ENCODE data around the gene ATP8B4. TPM values are rescaled to one million over a fixed set of nuclear protein-coding genes. Genes with fewer than 3 reads are reported as not detected.
A peak's percentile ranks its signal among the peaks of the same experiment; 100 is the strongest.
"Not testable (repeated sequence)": the region's sequence is repeated elsewhere in the genome, so short reads cannot be mapped to it uniquely, and the experiment has no call there.

Gene ATP8B4
- polyA plus RNA-seq, 6 donors from 2014 or later = not detected

DNA sequence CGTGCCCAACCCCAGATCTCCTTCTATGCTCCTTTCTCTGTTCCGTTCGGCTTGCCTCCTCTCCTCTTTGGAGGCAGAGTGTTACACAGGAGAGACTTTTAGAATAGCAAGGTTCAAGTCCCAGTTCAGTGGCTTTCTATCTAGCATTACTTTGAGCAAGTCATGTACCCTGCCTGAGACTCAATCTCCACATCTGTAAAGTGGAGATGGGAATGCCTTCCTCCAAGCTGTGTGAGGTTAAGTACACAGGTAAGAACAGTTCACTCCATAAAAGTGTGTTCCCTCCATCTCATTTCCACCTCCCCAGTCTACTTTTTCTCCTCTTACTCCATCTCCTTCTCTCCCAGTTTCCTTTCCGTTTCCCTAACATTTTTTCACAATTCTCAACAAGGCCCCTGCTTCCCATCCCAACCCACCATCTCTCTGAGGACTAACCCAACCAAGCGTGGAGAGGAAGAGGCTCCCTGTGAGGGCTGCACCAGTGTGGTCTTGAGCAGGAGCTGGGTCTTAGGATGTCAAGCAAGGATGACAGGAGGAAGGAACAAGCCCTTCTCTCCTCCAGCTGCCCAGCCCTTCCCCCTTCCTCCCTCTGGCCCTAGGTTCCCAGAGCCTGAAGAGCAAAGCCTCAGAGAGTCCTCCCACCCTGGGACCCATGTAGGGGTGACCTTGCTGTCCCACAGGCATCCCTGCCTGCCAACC lies 6.4 kb downstream of the ATP8B4 start:
- no peak overlapping the region for H3K4me3 Mint-ChIP-seq
- no peak overlapping the region for H3K27ac Mint-ChIP-seq
- no peak for ATAC-seq (ENCODE audit: low read depth in 2 of 2)
- peaks cover 12 to 18% (median 15%) of the 10 kb centered on the region in 3 donors for H3K4me1 Mint-ChIP-seq
- no peak for DNase-seq
- H3K9me3 Mint-ChIP-seq = peaks cover 0 to 9% (median under 1%) of the 10 kb centered on the region in 7 donors
- H3K36me3 Mint-ChIP-seq = no peaks in the 10 kb centered on the region
- peaks cover 9 to 30% (median 19%) of the 10 kb centered on the region in 3 donors for H3K27me3 Mint-ChIP-seq

DNA sequence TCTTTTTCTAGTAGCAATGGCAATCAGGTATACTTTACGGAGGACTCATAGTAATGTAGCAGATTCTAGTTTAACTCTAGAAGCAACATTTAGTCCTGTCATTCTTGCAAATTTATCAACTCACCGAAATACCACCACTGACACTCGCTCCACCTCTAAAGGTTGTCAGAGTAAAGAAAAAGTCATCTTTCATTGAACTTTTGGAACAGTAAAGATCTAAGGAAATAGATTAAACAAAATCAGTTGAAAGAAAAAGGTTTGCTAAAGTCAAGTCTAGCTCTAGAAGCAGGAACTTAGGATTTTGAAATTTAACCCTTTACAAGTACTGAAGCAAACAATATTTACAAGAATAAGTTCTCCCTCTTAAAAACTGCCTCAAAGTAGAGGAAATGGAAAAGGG lies 8.7 kb downstream of the ATP8B4 start:
- H3K4me1 Mint-ChIP-seq = peaks cover 12 to 18% (median 15%) of the 10 kb centered on the region in 3 donors
- no peaks in the 10 kb centered on the region for H3K9me3 Mint-ChIP-seq
- no peak overlapping the region for H3K4me3 Mint-ChIP-seq
- no peak for DNase-seq
- peak overlapping the region in 1 of 6 donors; percentile 39 for H3K27ac Mint-ChIP-seq
- H3K36me3 Mint-ChIP-seq = no peaks in the 10 kb centered on the region
- peaks cover 9 to 16% (median 9%) of the 10 kb centered on the region in 3 donors for H3K27me3 Mint-ChIP-seq
- no peak for ATAC-seq (ENCODE audit: low read depth in 2 of 2)

DNA sequence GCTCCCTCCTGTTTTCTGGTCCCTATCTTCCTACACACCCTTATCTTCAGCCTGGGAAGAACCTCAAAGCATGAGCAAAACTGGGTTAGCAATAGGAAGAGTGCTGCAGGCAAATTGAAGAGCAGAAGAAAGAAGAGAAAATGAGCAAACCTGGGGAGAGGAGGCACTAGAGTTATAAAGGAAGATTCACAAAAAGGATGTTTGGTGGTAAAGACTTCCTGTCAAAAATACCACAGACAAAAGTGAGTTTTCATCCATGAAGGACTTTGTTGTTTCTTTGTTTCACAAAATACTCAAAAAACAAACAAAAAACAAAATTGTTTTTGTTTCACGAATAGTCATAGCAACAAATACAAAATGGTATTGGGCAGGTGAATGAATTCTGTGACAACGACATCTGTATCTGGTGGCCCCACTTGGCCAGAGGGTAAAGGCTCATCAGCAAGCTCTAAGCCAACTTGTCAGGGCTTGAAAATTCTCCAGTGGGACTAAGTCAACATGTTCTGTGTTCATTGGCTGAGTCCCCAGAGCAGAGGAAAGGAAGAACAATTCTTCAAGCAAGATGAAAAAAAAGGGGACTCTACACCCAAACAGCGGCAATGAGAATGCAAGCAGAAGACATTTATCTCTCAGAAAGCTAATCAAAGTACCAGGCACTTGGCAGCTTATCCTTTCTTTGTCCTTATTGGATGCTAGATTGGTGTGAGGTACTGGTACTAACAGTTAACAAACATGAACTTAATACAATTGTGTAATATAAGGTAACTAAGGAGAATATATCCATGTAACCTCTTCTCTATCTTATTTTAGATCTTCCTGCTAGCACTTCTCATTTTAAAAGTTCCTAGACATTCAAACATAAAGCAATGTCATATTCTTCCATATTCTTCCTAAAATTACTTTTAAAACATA lies 9.7 kb downstream of the ATP8B4 start:
- H3K4me3 Mint-ChIP-seq = no peak overlapping the region
- H3K36me3 Mint-ChIP-seq = no peaks in the 10 kb centered on the region
- no peaks in the 10 kb centered on the region for H3K9me3 Mint-ChIP-seq
- DNase-seq (no peak), ATAC-seq (ENCODE audit: low read depth in 2 of 2) (no peak)
- peak overlapping the region in 1 of 6 donors; percentile 12 for H3K27ac Mint-ChIP-seq
- peaks cover 9 to 15% (median 12%) of the 10 kb centered on the region in 3 donors for H3K4me1 Mint-ChIP-seq
- peaks cover 7 to 12% (median 9%) of the 10 kb centered on the region in 3 donors for H3K27me3 Mint-ChIP-seq

DNA sequence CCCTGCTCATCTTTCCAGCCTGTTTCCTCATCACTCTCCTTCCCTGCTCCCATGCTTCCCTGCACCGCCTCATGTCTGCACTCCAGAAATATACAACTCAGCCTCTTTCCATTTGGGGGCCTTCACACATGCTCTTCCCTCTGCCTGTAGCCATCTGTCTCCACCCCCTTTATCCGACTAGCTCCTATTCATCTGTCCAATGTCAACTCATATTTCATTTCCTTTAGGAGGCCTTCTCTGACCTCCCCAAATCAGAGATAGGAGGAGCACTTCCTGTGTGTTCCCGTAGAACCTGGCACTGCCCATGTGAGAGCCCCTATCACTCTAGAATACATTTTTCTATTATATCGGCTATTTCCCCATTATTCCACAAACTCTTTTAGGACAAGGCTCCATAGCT lies 10.6 kb downstream of the ATP8B4 start:
- Mint-ChIP-seq H3K27ac (peak overlapping the region in 1 of 6 donors; percentile 34), H3K9me3 (peaks cover 0 to 1% (median 0%) of the 10 kb centered on the region in 7 donors), H3K4me1 (peaks cover 6 to 13% (median 8%) of the 10 kb centered on the region in 3 donors), H3K27me3 (peaks cover 7 to 12% (median 9%) of the 10 kb centered on the region in 3 donors), H3K36me3 (no peaks in the 10 kb centered on the region), H3K4me3 (no peak overlapping the region)
- ATAC-seq (ENCODE audit: low read depth in 2 of 2) (no peak), DNase-seq (no peak)

DNA sequence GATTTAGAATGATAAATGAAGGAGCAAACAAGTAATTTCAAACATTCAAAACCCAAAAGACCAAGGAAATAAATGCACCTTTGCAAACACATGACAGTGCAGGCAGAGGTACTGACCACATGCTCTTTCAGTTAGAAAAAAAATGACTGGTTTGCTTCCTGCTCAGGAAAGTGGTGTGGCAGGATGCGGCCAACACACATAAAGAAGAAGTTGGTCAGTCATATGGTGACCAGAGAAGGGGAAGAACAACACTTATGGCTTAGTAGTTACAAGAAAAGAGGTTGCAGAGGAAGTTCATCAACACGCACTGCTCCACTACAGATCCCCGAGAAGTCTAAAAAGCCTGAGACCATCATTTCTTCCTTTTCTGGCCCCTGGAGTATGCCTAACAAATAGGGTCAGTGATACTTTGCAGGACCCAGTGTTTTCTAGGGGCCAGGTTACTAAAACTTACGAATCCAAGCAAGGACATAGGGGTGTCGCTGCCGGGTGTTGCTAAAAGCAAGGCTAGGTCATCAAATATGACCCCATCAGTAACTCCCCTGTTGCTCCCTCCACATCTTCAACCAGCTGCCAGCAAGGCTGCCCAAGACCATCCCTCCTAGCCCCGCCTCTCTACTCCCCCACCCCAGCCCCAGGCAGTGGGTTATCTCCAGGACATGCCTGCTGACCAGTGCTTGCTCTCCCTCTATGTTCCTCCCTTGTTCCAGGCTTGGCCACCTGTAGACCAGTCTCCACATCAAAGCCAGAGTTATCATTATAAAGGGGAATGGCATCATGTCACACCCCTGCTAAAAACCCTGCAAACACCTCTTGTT lies 11.2 kb downstream of the ATP8B4 start:
- no peak overlapping the region for H3K4me3 Mint-ChIP-seq
- H3K4me1 Mint-ChIP-seq = peaks cover 6 to 13% (median 8%) of the 10 kb centered on the region in 3 donors
- no peaks in the 10 kb centered on the region for H3K36me3 Mint-ChIP-seq
- no peak overlapping the region for H3K27ac Mint-ChIP-seq
- H3K27me3 Mint-ChIP-seq = peaks cover 4 to 10% (median 7%) of the 10 kb centered on the region in 3 donors
- DNase-seq (no peak), ATAC-seq (ENCODE audit: low read depth in 2 of 2) (no peak)
- peaks cover 0 to 7% (median 3%) of the 10 kb centered on the region in 7 donors for H3K9me3 Mint-ChIP-seq

DNA sequence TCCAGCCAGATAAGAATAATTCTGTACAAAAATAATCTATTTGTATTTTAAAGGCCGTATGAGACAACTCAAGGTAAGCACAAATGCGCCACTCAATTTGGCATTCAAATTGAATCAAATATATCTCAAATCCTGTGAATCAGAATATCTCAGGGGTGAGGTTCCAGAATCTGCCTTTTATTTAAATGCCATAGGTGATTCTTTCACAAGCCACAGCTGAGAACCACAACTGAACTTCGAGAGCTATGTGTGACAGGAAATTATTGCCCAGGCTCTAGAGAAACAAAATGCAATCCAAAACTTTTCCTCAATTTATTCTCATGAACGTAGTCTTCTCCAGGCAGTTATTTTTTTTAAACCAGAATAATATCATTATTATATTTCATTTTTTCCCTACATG lies 11.9 kb downstream of the ATP8B4 start:
- peaks cover 0 to 11% (median 5%) of the 10 kb centered on the region in 7 donors for H3K9me3 Mint-ChIP-seq
- H3K27me3 Mint-ChIP-seq = peaks cover 0 to 3% (median 3%) of the 10 kb centered on the region in 3 donors
- H3K36me3 Mint-ChIP-seq = no peaks in the 10 kb centered on the region
- no peak overlapping the region for H3K27ac Mint-ChIP-seq
- no peak for DNase-seq
- H3K4me3 Mint-ChIP-seq = no peak overlapping the region
- no peak for ATAC-seq (ENCODE audit: low read depth in 2 of 2)
- H3K4me1 Mint-ChIP-seq = peaks cover 6 to 13% (median 8%) of the 10 kb centered on the region in 3 donors

DNA sequence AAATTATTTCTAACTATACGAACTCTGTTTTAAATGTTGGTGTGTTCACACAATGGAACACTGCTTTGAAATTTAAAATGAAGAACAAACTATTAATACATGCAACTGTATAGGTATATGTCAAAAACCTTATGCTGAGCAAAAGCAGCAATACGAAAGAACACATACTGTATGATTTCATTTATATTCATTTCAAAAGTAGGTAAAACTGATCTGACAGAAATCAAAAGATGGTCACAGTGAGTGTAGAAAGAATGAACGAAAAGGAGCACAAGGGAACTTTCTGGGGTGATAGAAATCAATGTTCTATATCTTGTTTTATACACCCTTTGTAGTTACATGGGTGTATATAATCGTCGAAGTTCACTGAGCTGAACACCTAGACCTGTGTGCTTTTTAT lies 12.6 kb downstream of the ATP8B4 start:
- Mint-ChIP-seq H3K27me3 (peaks cover 0 to 5% (median 0%) of the 10 kb centered on the region in 3 donors), H3K9me3 (peaks cover 0 to 11% (median 5%) of the 10 kb centered on the region in 7 donors), H3K36me3 (no peaks in the 10 kb centered on the region), H3K4me3 (no peak overlapping the region), H3K4me1 (peaks cover 6 to 13% (median 8%) of the 10 kb centered on the region in 3 donors), H3K27ac (no peak overlapping the region)
- ATAC-seq (ENCODE audit: low read depth in 2 of 2) = no peak
- DNase-seq = no peak

DNA sequence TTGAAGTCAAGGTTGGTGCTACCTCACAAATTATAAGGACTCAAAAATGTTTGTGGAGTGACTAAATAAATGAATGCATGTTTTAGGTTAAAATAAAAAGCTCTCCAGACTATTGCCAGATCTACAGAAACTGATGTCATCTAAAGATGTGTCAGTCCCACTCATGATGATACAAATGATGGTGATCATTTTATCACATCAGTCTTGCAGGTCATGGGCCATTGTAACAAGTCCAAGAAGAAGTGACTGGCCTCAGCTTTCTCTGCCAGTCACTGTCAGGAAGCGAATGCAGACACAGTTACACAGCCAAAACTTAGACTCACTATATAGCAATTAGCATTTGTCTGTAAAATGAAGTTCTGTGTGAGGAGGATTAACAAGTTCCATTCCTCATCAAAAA lies 18.5 kb downstream of the ATP8B4 start:
- no peak overlapping the region for H3K27ac Mint-ChIP-seq
- DNase-seq (no peak), ATAC-seq (ENCODE audit: low read depth in 2 of 2) (no peak)
- H3K36me3 Mint-ChIP-seq = no peaks in the 10 kb centered on the region
- no peak overlapping the region for H3K4me3 Mint-ChIP-seq
- peaks cover 0 to 11% (median 5%) of the 10 kb centered on the region in 7 donors for H3K9me3 Mint-ChIP-seq
- peaks cover 0 to 5% (median 0%) of the 10 kb centered on the region in 3 donors for H3K27me3 Mint-ChIP-seq
- no peaks in the 10 kb centered on the region for H3K4me1 Mint-ChIP-seq

DNA sequence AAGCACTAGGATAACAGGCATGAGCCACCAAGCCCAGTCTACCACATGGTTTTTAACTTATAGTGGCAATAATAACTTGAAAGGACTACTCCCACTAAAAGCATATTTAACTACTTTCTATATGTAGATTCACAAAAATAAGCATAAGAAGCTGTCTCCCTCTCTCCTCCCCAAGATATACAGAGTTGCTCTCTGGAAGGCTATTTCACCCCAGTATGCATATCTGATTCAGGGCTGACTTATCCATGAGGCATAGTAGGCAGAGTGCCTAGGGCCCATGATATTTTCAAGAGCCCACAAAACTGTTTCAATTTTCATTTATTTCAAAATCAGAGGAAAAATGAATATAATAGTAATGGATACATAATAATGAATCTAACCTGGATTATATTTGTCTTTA lies 20.5 kb downstream of the ATP8B4 start:
- Mint-ChIP-seq H3K4me3 (no peak overlapping the region), H3K27me3 (peaks cover 0 to 5% (median 0%) of the 10 kb centered on the region in 3 donors), H3K9me3 (peaks cover 0 to 11% (median 5%) of the 10 kb centered on the region in 7 donors), H3K27ac (no peak overlapping the region), H3K4me1 (no peaks in the 10 kb centered on the region), H3K36me3 (no peaks in the 10 kb centered on the region)
- ATAC-seq (ENCODE audit: low read depth in 2 of 2) (no peak), DNase-seq (no peak)

DNA sequence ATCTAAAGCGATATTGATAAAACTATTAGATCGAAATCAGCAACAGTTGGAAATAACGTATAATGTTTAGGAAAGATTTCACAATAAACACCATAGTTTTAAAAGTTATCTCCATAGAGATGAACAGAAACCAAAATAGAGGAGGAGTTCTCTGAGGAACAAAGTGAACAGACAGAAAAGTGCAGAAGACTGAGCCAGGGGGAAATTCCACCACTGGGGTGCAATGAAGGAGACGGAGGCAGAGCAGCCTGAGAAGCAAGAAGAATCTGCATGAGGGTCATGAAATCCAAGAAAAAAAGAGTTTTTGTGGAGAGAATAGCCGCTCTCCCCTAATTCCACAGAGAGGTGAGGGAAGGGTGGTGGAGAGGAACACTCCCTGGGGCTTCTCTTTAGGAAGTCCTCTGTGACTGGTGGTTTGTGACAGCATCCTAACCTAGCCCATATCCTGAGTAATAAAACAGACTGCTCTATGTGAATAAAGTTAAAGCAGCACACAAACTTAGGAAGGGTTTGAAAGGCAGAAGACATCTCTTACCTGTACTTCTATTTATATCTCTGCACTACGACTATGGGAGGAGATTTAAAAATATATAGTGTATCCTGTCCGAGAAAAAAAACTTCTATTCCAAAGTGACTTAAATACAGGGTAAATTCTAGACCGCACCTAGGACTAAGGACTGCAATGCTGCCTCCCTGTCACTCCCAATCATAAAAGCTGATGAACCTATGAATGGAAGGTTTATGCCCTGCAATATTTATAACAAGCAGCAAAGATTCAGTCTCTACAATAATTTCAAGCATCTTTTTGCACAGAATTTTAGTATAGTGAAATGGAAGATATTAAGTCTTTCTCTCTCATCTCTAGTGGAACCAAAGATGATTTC lies 22.9 kb downstream of the ATP8B4 start:
- H3K9me3 Mint-ChIP-seq = peaks cover 0 to 8% (median 0%) of the 10 kb centered on the region in 7 donors
- peak overlapping the region in 1 of 6 donors; percentile 10 for H3K27ac Mint-ChIP-seq
- H3K4me1 Mint-ChIP-seq = no peaks in the 10 kb centered on the region
- ATAC-seq (ENCODE audit: low read depth in 2 of 2) (no peak), DNase-seq (no peak)
- no peaks in the 10 kb centered on the region for H3K27me3 Mint-ChIP-seq
- H3K36me3 Mint-ChIP-seq = no peaks in the 10 kb centered on the region
- no peak overlapping the region for H3K4me3 Mint-ChIP-seq

DNA sequence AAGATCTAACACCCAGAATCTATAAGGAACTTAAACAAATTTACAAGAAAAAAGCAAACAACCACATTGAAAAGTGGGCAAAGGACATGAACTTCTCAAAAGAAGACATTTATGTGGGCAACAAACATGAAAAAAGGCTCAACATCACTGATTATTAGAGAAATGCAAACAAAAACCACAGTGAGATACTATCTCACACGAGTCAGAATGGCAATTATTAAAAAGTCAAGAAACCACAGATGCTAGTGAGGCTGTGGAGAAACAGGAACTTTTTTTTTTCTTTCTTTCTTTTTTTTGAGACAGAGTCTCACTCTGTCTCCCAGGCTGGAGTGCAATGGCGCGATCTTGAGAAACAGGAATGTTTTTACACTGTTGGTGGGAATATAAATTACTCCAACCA lies 29.6 kb downstream of the ATP8B4 start:
- not testable (repeated sequence) for H3K36me3 Mint-ChIP-seq; H3K27ac Mint-ChIP-seq; ATAC-seq (ENCODE audit: low read depth in 2 of 2); H3K4me3 Mint-ChIP-seq; H3K4me1 Mint-ChIP-seq; DNase-seq
- Mint-ChIP-seq H3K27me3 (peaks cover 0 to 12% (median 0%) of the 10 kb centered on the region in 3 donors), H3K9me3 (peaks cover 0 to 12% (median 0%) of the 10 kb centered on the region in 7 donors)

DNA sequence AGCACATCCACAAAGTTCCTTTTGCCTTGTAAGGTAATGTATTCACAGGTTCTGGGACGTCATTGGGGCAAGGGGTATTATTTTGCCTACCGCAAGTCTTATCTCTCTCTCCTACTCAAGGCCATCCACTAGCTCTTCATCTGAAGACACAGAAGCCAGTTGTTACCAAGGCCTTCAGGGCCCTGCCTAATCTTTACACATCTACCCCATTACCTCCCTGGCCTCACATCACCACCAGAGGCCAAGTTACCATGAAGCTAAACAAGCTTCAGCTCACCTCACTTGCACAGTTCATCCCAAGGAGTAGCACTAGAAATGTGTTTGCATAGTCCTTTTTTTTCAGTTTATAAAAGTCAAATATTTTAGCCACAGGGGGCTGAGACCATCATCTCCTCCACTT lies 34.1 kb downstream of the ATP8B4 start:
- DNase-seq = no peak
- Mint-ChIP-seq H3K36me3 (no peaks in the 10 kb centered on the region), H3K4me3 (no peak overlapping the region), H3K27ac (no peak overlapping the region), H3K27me3 (peaks cover 0 to 11% (median 0%) of the 10 kb centered on the region in 3 donors), H3K9me3 (peaks cover 0 to 3% (median 0%) of the 10 kb centered on the region in 7 donors), H3K4me1 (no peaks in the 10 kb centered on the region)
- no peak for ATAC-seq (ENCODE audit: low read depth in 2 of 2)

Measured in naive B cell (primary cell).